A673 (cell line): ENCODE measurements around the gene GRPR.

Experiments used
- CTCF ChIP-seq: fragments of 300-800, 200-600 bp; sonication (generic); conservative IDR thresholded peaks from 2 replicates; pipeline ENCODE4 v1.5.1; 2017; ENCODE audit warnings: low read depth, mild to moderate bottlenecking, antibody characterized with exemption, low read length, moderate library complexity, mixed read lengths
- EZH2 ChIP-seq: fragments of 200-600 bp; sonication (generic); IDR thresholded peaks from 2 replicates; pipeline ENCODE4 v1.6.1; 2017; ENCODE audit warnings: borderline replicate concordance, low read depth, mild to moderate bottlenecking, mixed read lengths, antibody characterized with exemption, low read length; ENCODE audit not compliant: poor library complexity, severe bottlenecking

- TF ChIP-seq CTCF (no peak), EZH2 (no peak)
Observed at GRCh38 chrX:16187024-16187760, 63.8 kb downstream of the GRPR start.
